Measurements from ENCODE around the gene CCNL1.
"Not testable (repeated sequence)": the region's sequence is repeated elsewhere in the genome, so short reads cannot be mapped to it uniquely, and the experiment has no call there.

The CCNL1 gene

GRCh38 chr3:157180262-157180661 is 20.3 kb upstream of the CCNL1 start:
- no peaks in the 10 kb centered on the region for H3K27me3 ChIP-seq (ENCODE audit: control insufficient read depth, insufficient read depth, low read length, poor library complexity, severe bottlenecking)
- peaks cover 2% of the 10 kb centered on the region for H3K36me3 ChIP-seq (ENCODE audit: control insufficient read depth, insufficient read depth, low read length)
- 96 to 97% methylated on average over 2 of the region's 2 CpGs for WGBS, 2 experiments
- H3K4me1 ChIP-seq (ENCODE audit: control insufficient read depth, insufficient read depth, low read length), result no peaks in the 10 kb centered on the region
- no peak overlapping the region for H3K27ac ChIP-seq (ENCODE audit: insufficient read depth, low read depth, low read length, poor library complexity, severe bottlenecking)
- H3K4me3 ChIP-seq (ENCODE audit: insufficient read depth, low read depth, low read length), result no peak overlapping the region
- H3K9me3 ChIP-seq (ENCODE audit: control insufficient read depth, low read length), result no peaks in the 10 kb centered on the region

DNA sequence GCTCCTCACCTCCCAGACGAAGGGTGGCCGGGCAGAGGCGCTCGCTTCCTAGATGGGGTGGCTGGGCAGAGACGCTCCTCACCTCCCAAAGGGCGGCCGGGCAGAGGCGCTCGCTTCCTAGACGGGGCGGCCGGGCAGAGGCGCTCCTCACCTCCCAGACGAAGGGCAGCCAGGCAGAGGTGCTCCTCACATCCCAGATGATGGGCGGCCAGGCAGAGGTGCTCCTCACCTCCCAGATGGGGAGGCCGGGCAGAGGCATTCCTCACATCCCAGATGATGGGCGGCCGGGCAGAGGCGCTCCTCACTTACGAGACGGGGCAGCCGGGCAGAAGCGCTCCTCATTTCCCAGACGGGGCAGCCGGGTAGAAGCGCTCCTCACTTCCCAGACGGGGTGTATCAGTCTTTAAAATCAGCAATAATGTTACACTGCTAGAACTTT is 19.4 kb upstream of the CCNL1 start:
- no peaks in the 10 kb centered on the region for H3K27me3 ChIP-seq (ENCODE audit: control insufficient read depth, insufficient read depth, low read length, poor library complexity, severe bottlenecking)
- WGBS, 2 experiments, result 94 to 96% methylated on average over 27 of the region's 27 CpGs
- H3K27ac ChIP-seq (ENCODE audit: insufficient read depth, low read depth, low read length, poor library complexity, severe bottlenecking), result no peak overlapping the region
- H3K9me3 ChIP-seq (ENCODE audit: control insufficient read depth, low read length), result no peaks in the 10 kb centered on the region
- H3K4me3 ChIP-seq (ENCODE audit: insufficient read depth, low read depth, low read length), result no peak overlapping the region
- H3K4me1 ChIP-seq (ENCODE audit: control insufficient read depth, insufficient read depth, low read length), result peaks cover 1% of the 10 kb centered on the region
- H3K36me3 ChIP-seq (ENCODE audit: control insufficient read depth, insufficient read depth, low read length), result no peaks in the 10 kb centered on the region

GRCh38 chr3:157178503-157179364 is 18.8 kb upstream of the CCNL1 start:
- H3K36me3 ChIP-seq (ENCODE audit: control insufficient read depth, insufficient read depth, low read length); H3K27ac ChIP-seq (ENCODE audit: insufficient read depth, low read depth, low read length, poor library complexity, severe bottlenecking); H3K4me1 ChIP-seq (ENCODE audit: control insufficient read depth, insufficient read depth, low read length); H3K9me3 ChIP-seq (ENCODE audit: control insufficient read depth, low read length); H3K4me3 ChIP-seq (ENCODE audit: insufficient read depth, low read depth, low read length); H3K27me3 ChIP-seq (ENCODE audit: control insufficient read depth, insufficient read depth, low read length, poor library complexity, severe bottlenecking): not testable (repeated sequence)
- 96% methylated on average over 54 of the region's 54 CpGs for WGBS, 2 experiments

GRCh38 chr3:157177801-157178453 is 18.0 kb upstream of the CCNL1 start:
- 93 to 94% methylated on average over 5 to 6 of the region's 9 CpGs for WGBS, 2 experiments
- H3K27ac ChIP-seq (ENCODE audit: insufficient read depth, low read depth, low read length, poor library complexity, severe bottlenecking); H3K9me3 ChIP-seq (ENCODE audit: control insufficient read depth, low read length); H3K27me3 ChIP-seq (ENCODE audit: control insufficient read depth, insufficient read depth, low read length, poor library complexity, severe bottlenecking); H3K36me3 ChIP-seq (ENCODE audit: control insufficient read depth, insufficient read depth, low read length); H3K4me1 ChIP-seq (ENCODE audit: control insufficient read depth, insufficient read depth, low read length); H3K4me3 ChIP-seq (ENCODE audit: insufficient read depth, low read depth, low read length): not testable (repeated sequence)

- Histone ChIP-seq H3K27ac (ENCODE audit: insufficient read depth, low read depth, low read length, poor library complexity, severe bottlenecking) (no peak overlapping the region), H3K9me3 (ENCODE audit: control insufficient read depth, low read length) (no peaks in the 10 kb centered on the region), H3K36me3 (ENCODE audit: control insufficient read depth, insufficient read depth, low read length) (no peaks in the 10 kb centered on the region), H3K4me3 (ENCODE audit: insufficient read depth, low read depth, low read length) (no peak overlapping the region), H3K4me1 (ENCODE audit: control insufficient read depth, insufficient read depth, low read length) (peaks cover 5% of the 10 kb centered on the region), H3K27me3 (ENCODE audit: control insufficient read depth, insufficient read depth, low read length, poor library complexity, severe bottlenecking) (no peaks in the 10 kb centered on the region)
- 95 to 98% methylated on average over 10 of the region's 10 CpGs for WGBS, 2 experiments
Measured at GRCh38 chr3:157176934-157177333, 17.0 kb upstream of the CCNL1 start.

- H3K4me1 ChIP-seq (ENCODE audit: control insufficient read depth, insufficient read depth, low read length), result peaks cover 5% of the 10 kb centered on the region
- WGBS, 2 experiments, result 16 to 19% methylated on average over 12 of the region's 12 CpGs
- peak overlapping the region; percentile 60 for H3K4me3 ChIP-seq (ENCODE audit: insufficient read depth, low read depth, low read length)
- H3K9me3 ChIP-seq (ENCODE audit: control insufficient read depth, low read length), result no peaks in the 10 kb centered on the region
- H3K36me3 ChIP-seq (ENCODE audit: control insufficient read depth, insufficient read depth, low read length), result no peaks in the 10 kb centered on the region
- H3K27me3 ChIP-seq (ENCODE audit: control insufficient read depth, insufficient read depth, low read length, poor library complexity, severe bottlenecking), result no peaks in the 10 kb centered on the region
- H3K27ac ChIP-seq (ENCODE audit: insufficient read depth, low read depth, low read length, poor library complexity, severe bottlenecking), result no peak overlapping the region
Measured at GRCh38 chr3:157175691-157176507, 16.0 kb upstream of the CCNL1 start.

DNA sequence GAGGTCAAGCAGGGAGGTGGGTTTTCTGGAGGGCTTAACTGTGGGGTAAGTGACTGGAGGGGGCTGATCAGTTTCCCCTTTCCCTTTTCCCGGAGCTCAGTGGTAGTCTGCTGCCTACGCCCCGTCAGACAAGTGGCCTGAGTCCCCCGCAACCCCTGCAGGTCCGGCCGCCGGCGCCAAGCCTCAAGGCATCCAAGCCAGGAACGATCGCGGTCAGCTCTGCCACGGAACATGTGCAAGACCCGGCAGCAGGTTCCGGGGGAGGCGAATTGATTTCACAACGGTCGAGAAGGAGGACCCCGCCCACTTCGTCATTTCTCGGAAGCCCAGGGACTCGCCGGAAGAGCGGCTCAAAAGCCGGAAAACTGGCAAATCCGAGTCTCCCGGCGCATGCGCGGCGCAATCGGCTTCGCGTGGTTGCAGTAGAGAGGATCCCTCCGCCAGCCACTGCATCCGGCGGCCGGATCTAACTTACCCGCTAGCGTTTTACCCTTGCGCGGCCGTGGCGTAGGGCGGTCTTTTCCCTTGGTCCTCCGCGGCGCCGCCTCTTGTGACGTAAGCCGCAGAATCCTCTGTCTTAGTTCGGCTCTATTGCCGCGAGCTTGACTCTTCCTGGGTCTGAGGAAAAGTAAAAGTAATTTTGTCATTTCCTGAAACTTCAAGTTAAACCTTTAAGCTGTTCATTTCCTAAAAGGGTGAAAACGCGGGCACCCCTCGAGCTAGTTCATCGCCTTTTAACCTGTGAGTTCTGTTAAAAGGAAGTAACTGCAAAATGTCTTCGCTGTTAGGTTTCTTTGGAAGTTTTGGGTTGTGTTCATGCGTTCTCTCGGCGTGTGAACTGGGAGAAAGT is 14.9 kb upstream of the CCNL1 start:
- H3K4me1 ChIP-seq (ENCODE audit: control insufficient read depth, insufficient read depth, low read length), result peaks cover 5% of the 10 kb centered on the region
- WGBS, 2 experiments, result 1% methylated on average over 61 of the region's 61 CpGs
- no peaks in the 10 kb centered on the region for H3K36me3 ChIP-seq (ENCODE audit: control insufficient read depth, insufficient read depth, low read length)
- peak overlapping the region; percentile 60 for H3K4me3 ChIP-seq (ENCODE audit: insufficient read depth, low read depth, low read length)
- no peaks in the 10 kb centered on the region for H3K9me3 ChIP-seq (ENCODE audit: control insufficient read depth, low read length)
- no peaks in the 10 kb centered on the region for H3K27me3 ChIP-seq (ENCODE audit: control insufficient read depth, insufficient read depth, low read length, poor library complexity, severe bottlenecking)
- H3K27ac ChIP-seq (ENCODE audit: insufficient read depth, low read depth, low read length, poor library complexity, severe bottlenecking), result peak overlapping the region; percentile 88

DNA sequence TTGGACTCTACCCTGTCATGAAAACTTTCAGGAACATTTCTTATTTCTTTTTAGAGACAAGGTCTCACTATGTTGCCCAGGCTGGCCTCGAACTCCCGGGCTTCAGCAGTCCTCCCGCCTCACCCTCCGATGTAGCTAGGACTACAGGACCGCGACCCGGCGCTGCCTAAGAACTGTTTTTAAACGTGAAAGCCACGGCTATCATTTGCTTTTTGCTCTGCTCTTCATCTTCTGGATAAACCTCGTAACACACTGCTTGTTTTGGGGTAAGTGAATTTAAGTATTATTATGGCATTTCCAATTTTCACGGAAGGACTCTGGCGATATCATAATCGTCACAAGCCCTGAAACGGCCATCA is 14.3 kb upstream of the CCNL1 start:
- Histone ChIP-seq H3K4me1 (ENCODE audit: control insufficient read depth, insufficient read depth, low read length) (peaks cover 5% of the 10 kb centered on the region), H3K9me3 (ENCODE audit: control insufficient read depth, low read length) (no peaks in the 10 kb centered on the region), H3K36me3 (ENCODE audit: control insufficient read depth, insufficient read depth, low read length) (no peaks in the 10 kb centered on the region), H3K27me3 (ENCODE audit: control insufficient read depth, insufficient read depth, low read length, poor library complexity, severe bottlenecking) (no peaks in the 10 kb centered on the region), H3K4me3 (ENCODE audit: insufficient read depth, low read depth, low read length) (peak overlapping the region; percentile 58), H3K27ac (ENCODE audit: insufficient read depth, low read depth, low read length, poor library complexity, severe bottlenecking) (peak overlapping the region; percentile 88)
- WGBS, 2 experiments, result 54 to 65% methylated on average over 15 of the region's 15 CpGs

DNA sequence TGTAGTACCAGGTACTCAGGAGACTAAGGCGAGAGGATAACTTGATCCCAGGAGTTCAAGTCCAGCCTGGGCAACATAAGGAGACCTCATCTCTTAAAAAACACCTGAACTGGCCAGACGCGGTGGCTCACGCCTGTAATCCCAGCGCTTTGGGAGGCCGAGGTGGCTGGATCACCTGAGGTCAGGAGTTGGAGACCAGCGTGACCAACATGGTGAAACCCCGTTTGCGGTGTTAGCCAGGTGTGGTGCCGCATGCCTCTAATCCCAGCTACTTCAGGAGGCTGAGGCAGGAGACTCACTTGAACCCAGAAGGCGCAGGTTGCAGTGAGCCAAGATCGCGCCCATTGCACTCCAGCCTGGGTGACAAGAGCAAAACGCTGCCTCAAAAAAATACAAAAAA is 13.4 kb upstream of the CCNL1 start:
- not testable (repeated sequence) for H3K4me1 ChIP-seq (ENCODE audit: control insufficient read depth, insufficient read depth, low read length); H3K27ac ChIP-seq (ENCODE audit: insufficient read depth, low read depth, low read length, poor library complexity, severe bottlenecking)
- WGBS, 2 experiments, result 93 to 94% methylated on average over 13 of the region's 14 CpGs

More for the DNA sequence above, 13.4 kb upstream of the CCNL1 start:
- not testable (repeated sequence) for H3K9me3 ChIP-seq (ENCODE audit: control insufficient read depth, low read length); H3K27me3 ChIP-seq (ENCODE audit: control insufficient read depth, insufficient read depth, low read length, poor library complexity, severe bottlenecking); H3K36me3 ChIP-seq (ENCODE audit: control insufficient read depth, insufficient read depth, low read length); H3K4me3 ChIP-seq (ENCODE audit: insufficient read depth, low read depth, low read length)

Measured in ectodermal cell (in vitro differentiated cells).